ENCODE data around the gene ERC1.
"Not testable (repeated sequence)": the region's sequence is repeated elsewhere in the genome, so short reads cannot be mapped to it uniquely, and the experiment has no call there.

Gene ERC1

GRCh38 chr12:1130571-1130970 is 139.5 kb downstream of the ERC1 start:
- H3K4me2 ChIP-seq: no peak overlapping the region
- no peaks in the 10 kb centered on the region for H3K27me3 ChIP-seq
- H3K4me3 ChIP-seq: no peak overlapping the region
- H3K4me1 ChIP-seq: no peaks in the 10 kb centered on the region
- H4K20me1 ChIP-seq: no peaks in the 10 kb centered on the region
- no peak for TF ChIP-seq Cebpa-rat (IDR thresholded peaks at IDR 0.05)
- 0 out of 2 replicates have a peak, but pooled peaks cover 5% of the 10 kb centered on the region for H3K36me3 ChIP-seq
- H3K27ac ChIP-seq: no peak overlapping the region
- H3K9me3 ChIP-seq: no peaks in the 10 kb centered on the region
- no peak overlapping the region for H3K9ac ChIP-seq

DNA sequence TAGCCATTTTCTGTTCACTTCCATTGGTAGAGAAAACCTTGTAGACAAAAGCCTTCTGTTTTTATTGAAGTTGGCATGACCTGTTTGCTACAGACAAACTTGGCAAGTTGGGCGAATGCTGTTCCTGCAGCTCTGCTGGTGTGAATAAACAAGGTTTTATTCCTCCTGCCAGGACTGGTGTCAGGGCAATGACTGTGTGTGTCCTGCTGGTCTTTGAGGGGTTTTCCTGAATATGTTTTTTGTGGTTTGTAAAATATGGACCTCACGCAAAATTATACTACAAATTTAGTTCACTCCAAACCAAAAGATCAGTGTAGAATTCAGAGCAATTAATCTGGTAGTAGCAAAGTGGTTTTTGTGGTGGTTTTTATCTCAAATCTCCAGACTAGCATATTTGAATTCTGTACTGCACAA is 140.8 kb downstream of the ERC1 start:
- TF ChIP-seq Cebpa-rat (IDR thresholded peaks at IDR 0.05): no peak
- Histone ChIP-seq H3K9ac (no peak overlapping the region), H3K9me3 (no peaks in the 10 kb centered on the region), H3K27ac (no peak overlapping the region), H4K20me1 (no peaks in the 10 kb centered on the region), H3K27me3 (no peaks in the 10 kb centered on the region), H3K36me3 (0 out of 2 replicates have a peak, but pooled peaks cover 5% of the 10 kb centered on the region), H3K4me2 (no peak overlapping the region), H3K4me1 (no peaks in the 10 kb centered on the region), H3K4me3 (no peak overlapping the region)

GRCh38 chr12:1132311-1132710 is 141.3 kb downstream of the ERC1 start:
- H3K9ac ChIP-seq: no peak overlapping the region
- no peak overlapping the region for H3K4me2 ChIP-seq
- H4K20me1 ChIP-seq: no peaks in the 10 kb centered on the region
- TF ChIP-seq Cebpa-rat (IDR thresholded peaks at IDR 0.05): no peak
- H3K27ac ChIP-seq: no peak overlapping the region
- 0 out of 2 replicates have a peak, but pooled peaks cover 5% of the 10 kb centered on the region for H3K36me3 ChIP-seq
- H3K4me1 ChIP-seq: no peaks in the 10 kb centered on the region
- no peaks in the 10 kb centered on the region for H3K27me3 ChIP-seq
- no peaks in the 10 kb centered on the region for H3K9me3 ChIP-seq
- no peak overlapping the region for H3K4me3 ChIP-seq

GRCh38 chr12:1138691-1139090 is 147.7 kb downstream of the ERC1 start:
- H3K4me3 ChIP-seq: no peak overlapping the region
- no peaks in the 10 kb centered on the region for H4K20me1 ChIP-seq
- H3K9me3 ChIP-seq: no peaks in the 10 kb centered on the region
- H3K4me2 ChIP-seq: no peak overlapping the region
- H3K9ac ChIP-seq: no peak overlapping the region
- no peak overlapping the region for H3K27ac ChIP-seq
- H3K36me3 ChIP-seq: peaks cover 26% of the 10 kb centered on the region; the same call in 1 of the 2 replicates
- no peak for TF ChIP-seq Cebpa-rat (IDR thresholded peaks at IDR 0.05)
- no peaks in the 10 kb centered on the region for H3K4me1 ChIP-seq
- no peaks in the 10 kb centered on the region for H3K27me3 ChIP-seq

DNA sequence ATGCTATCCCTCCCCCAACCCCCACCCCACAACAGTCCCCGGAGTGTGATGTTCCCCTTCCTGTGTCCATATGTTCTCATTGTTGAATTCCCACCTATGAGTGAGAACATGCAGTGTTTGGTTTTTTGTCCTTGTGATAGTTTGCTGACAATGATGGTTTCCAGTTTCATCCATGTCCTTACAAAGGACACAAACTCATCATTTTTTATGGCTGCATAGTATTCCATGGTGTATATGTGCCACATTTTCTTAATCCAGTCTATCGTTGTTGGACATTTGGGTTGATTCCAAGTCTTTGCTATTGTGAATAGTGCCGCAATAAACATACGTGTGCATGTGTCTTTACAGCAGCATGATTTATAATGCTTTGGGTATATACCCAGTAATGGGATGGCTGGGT is 155.7 kb downstream of the ERC1 start:
- not testable (repeated sequence) for H3K4me1 ChIP-seq, H3K4me2 ChIP-seq, H3K27ac ChIP-seq, H3K4me3 ChIP-seq, H4K20me1 ChIP-seq, H3K9ac ChIP-seq, H3K9me3 ChIP-seq, H3K27me3 ChIP-seq
- peaks cover 32% of the 10 kb centered on the region for H3K36me3 ChIP-seq

- H3K9ac ChIP-seq: no peak overlapping the region
- TF ChIP-seq Cebpa-rat (IDR thresholded peaks at IDR 0.05): no peak
Measured at GRCh38 chr12:1147821-1148220, 156.8 kb downstream of the ERC1 start.

DNA sequence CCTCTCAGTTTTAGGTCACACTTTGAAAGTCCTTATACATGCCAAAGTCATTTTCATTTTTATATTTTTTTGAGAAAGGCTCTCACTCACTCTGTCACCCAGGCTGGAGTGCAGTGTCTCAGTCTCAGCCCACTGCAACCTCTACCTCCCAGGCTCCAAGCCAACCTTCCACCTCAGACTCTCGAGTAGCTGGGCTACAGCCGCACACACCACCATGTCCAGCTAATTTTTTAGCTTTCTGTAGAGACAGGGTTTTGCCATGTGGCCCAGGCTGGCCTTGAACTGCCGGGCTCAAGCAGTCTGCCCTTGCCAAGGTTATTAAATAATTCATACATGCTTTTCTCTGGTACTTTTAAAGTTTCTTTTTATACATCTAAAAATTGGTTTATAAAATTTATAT is 166.0 kb downstream of the ERC1 start:
- TF ChIP-seq Cebpa-rat (IDR thresholded peaks at IDR 0.05): no peak
- no peak overlapping the region for H3K4me2 ChIP-seq

More at GRCh38 chr12:1147821-1148220, 156.8 kb downstream of the ERC1 start:
- H3K36me3 ChIP-seq: peaks cover 27% of the 10 kb centered on the region
- 0 out of 2 replicates have a peak, but pooled peaks cover 5% of the 10 kb centered on the region for H3K9me3 ChIP-seq
- no peak overlapping the region for H3K4me3 ChIP-seq
- H4K20me1 ChIP-seq: no peaks in the 10 kb centered on the region
- H3K4me1 ChIP-seq: peaks cover 19% of the 10 kb centered on the region
- H3K27ac ChIP-seq: no peak overlapping the region
- H3K4me2 ChIP-seq: no peak overlapping the region
- H3K27me3 ChIP-seq: no peaks in the 10 kb centered on the region

GRCh38 chr12:1161197-1161596 is 170.2 kb downstream of the ERC1 start:
- no peak overlapping the region for H3K4me2 ChIP-seq
- no peak overlapping the region for H3K4me3 ChIP-seq
- no peak overlapping the region for H3K9ac ChIP-seq
- no peaks in the 10 kb centered on the region for H3K27me3 ChIP-seq
- H3K4me1 ChIP-seq: peaks cover 6% of the 10 kb centered on the region; the same call in 1 of the 2 replicates
- 0 out of 2 replicates have a peak, but pooled peaks cover 5% of the 10 kb centered on the region for H3K9me3 ChIP-seq
- no peak overlapping the region for H3K27ac ChIP-seq
- no peaks in the 10 kb centered on the region for H4K20me1 ChIP-seq
- TF ChIP-seq Cebpa-rat (IDR thresholded peaks at IDR 0.05): no peak
- peaks cover 20% of the 10 kb centered on the region for H3K36me3 ChIP-seq

More for the DNA sequence above, 166.0 kb downstream of the ERC1 start:
- no peak overlapping the region for H3K27ac ChIP-seq
- H3K27me3 ChIP-seq: no peaks in the 10 kb centered on the region
- peaks cover 23% of the 10 kb centered on the region for H3K9me3 ChIP-seq
- H3K4me1 ChIP-seq: peaks cover 32% of the 10 kb centered on the region
- H3K9ac ChIP-seq: no peak overlapping the region
- H4K20me1 ChIP-seq: no peaks in the 10 kb centered on the region
- H3K36me3 ChIP-seq: peaks cover 28% of the 10 kb centered on the region
- no peak overlapping the region for H3K4me3 ChIP-seq

DNA sequence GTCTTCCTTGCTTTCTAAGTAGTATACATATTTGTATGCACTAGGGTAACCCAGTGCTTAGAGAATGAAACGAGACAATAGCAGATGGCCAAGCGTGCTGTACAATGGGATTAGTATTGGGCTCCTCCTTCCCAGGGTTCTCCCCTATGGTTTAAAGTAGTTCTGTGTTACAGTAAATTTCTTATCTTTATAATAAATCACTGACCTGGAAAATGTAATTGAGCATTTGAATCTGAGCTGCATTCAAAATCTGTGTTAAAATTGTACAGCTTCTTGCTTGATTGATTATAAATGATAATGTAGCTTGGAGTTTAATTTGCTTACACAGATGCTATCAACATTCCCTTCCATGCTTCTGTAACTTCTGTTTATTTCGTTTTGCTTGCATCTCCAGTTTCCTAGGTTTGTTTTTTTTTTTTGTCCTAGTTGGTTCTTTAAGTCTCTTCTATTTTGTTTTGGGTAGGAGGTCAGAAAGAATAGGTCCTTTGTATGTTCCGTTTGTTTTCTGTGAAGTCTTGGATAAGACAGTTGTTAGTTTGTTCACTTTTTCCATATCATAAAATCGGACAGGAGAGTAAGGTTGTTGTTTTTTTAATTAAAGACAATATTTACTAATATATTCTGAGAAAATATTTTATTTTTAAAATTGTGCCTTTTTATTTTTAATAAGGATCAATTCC is 171.2 kb downstream of the ERC1 start:
- H3K27ac ChIP-seq: no peak overlapping the region
- H3K36me3 ChIP-seq: peaks cover 21% of the 10 kb centered on the region
- no peak overlapping the region for H3K4me3 ChIP-seq
- no peak overlapping the region for H3K4me2 ChIP-seq
- H3K9me3 ChIP-seq: 0 out of 2 replicates have a peak, but pooled peaks cover 5% of the 10 kb centered on the region
- peaks cover 6% of the 10 kb centered on the region; the same call in 1 of the 2 replicates for H3K4me1 ChIP-seq
- H3K9ac ChIP-seq: no peak overlapping the region
- no peak for TF ChIP-seq Cebpa-rat (IDR thresholded peaks at IDR 0.05)
- H4K20me1 ChIP-seq: no peaks in the 10 kb centered on the region
- no peaks in the 10 kb centered on the region for H3K27me3 ChIP-seq

DNA sequence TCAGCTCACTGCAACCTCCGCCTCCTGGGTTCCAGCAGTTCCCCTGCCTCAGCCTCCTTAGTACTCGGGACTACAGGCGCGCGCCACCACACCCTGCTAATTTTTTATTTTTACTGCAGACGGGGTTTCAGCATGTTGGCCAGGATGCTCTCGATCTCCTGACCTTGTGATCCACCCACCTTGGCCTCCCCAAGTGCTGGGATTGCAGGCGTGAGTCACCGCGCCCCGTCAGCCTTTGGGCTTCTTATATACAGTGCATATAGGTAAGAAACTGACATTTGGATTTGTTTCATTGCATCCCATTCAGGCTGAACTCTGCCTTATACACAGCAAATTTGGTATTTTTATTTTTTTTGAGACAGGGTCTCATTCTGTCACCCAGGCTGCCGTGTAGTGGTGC is 176.8 kb downstream of the ERC1 start:
- Histone ChIP-seq H3K4me3 (no peak overlapping the region), H4K20me1 (no peaks in the 10 kb centered on the region), H3K27me3 (no peaks in the 10 kb centered on the region), H3K9me3 (0 out of 2 replicates have a peak, but pooled peaks cover 5% of the 10 kb centered on the region), H3K36me3 (peaks cover 24% of the 10 kb centered on the region), H3K4me1 (peaks cover 31% of the 10 kb centered on the region), H3K9ac (no peak overlapping the region), H3K27ac (no peak overlapping the region), H3K4me2 (no peak overlapping the region)
- TF ChIP-seq Cebpa-rat (IDR thresholded peaks at IDR 0.05): no peak
